ENCODE data around the gene COL25A1. TPM values are rescaled to one million over a fixed set of nuclear protein-coding genes. Genes with fewer than 3 reads are reported as not detected.

Gene COL25A1
- polyA plus RNA-seq, 2 of the 4 experiments (the other 2 are of a cell fraction): not detected

DNA sequence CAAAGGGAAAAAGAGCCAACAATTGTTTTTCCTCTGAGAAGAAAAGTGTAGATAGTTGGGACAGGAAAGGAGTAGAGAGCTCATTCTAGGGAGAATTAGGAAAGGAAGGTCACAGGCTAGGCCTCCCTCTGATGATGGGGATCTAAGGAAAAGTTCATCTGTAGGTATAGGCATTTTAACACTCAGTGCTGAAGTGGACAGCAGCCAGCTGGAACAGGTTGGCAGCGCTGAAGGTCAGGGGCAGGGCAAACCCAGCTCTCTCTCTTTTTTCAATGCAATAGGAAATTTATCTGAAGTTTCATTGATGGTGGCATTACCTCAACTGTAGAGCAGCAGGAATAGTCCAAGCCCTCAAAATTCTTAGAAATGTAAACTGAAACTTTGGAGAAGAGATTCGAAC, 441.1 kb downstream of the COL25A1 start:
- FAIRE-seq: no peak
- Histone ChIP-seq H3K9me3 (no peaks in the 10 kb centered on the region), H3K27ac (no peak overlapping the region), H3K4me2 (no peak overlapping the region), H3K4me1 (no peaks in the 10 kb centered on the region), H3K4me3 (no peak overlapping the region)
- POLR2A ChIA-PET: no interaction called here
- WGBS (ENCODE audit: missing lambda C conversion rate): 19% methylated on average over 2 of the region's 2 CpGs
- CTCF ChIA-PET: no interaction called here
- TF ChIP-seq, protein P1, sequence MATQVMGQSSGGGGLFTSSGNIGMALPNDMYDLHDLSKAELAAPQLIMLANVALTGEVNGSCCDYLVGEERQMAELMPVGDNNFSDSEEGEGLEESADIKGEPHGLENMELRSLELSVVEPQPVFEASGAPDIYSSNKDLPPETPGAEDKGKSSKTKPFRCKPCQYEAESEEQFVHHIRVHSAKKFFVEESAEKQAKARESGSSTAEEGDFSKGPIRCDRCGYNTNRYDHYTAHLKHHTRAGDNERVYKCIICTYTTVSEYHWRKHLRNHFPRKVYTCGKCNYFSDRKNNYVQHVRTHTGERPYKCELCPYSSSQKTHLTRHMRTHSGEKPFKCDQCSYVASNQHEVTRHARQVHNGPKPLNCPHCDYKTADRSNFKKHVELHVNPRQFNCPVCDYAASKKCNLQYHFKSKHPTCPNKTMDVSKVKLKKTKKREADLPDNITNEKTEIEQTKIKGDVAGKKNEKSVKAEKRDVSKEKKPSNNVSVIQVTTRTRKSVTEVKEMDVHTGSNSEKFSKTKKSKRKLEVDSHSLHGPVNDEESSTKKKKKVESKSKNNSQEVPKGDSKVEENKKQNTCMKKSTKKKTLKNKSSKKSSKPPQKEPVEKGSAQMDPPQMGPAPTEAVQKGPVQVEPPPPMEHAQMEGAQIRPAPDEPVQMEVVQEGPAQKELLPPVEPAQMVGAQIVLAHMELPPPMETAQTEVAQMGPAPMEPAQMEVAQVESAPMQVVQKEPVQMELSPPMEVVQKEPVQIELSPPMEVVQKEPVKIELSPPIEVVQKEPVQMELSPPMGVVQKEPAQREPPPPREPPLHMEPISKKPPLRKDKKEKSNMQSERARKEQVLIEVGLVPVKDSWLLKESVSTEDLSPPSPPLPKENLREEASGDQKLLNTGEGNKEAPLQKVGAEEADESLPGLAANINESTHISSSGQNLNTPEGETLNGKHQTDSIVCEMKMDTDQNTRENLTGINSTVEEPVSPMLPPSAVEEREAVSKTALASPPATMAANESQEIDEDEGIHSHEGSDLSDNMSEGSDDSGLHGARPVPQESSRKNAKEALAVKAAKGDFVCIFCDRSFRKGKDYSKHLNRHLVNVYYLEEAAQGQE (IDR thresholded peaks at IDR 0.05): peak; percentile 71
- TF ChIP-seq FOSL2 (IDR thresholded peaks at IDR 0.05) (no peak), FOSL2 (CRISPR knock-in tag; IDR thresholded peaks at IDR 0.05) (no peak), TP53 (CRISPR knock-in tag; IDR thresholded peaks at IDR 0.05) (no peak)
- ATAC-seq: no peak
- DNase-seq (ENCODE audit: low read depth in 1 of 2, low spot score in 1 of 2): no peak

DNA sequence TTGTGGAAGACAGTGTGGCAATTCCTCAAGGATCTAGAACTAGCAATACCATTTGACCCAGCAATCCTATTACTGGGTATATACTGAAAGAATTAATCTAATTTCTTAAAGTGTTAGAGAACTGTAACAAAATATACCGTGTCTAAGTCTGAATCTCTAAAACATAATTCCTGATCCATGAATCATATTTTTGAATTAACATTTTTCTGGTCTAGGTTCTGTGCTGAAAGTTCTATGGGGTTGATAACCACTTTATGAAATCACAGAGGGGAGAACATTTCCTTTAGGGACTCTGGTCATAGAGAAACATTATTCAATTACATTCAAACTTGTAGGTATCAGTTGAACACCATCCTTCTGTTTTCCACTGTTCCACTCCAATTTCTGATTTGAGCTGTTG, 447.7 kb downstream of the COL25A1 start:
- CTCF ChIA-PET: no interaction called here
- no peak for ATAC-seq
- POLR2A ChIA-PET: no interaction called here

DNA sequence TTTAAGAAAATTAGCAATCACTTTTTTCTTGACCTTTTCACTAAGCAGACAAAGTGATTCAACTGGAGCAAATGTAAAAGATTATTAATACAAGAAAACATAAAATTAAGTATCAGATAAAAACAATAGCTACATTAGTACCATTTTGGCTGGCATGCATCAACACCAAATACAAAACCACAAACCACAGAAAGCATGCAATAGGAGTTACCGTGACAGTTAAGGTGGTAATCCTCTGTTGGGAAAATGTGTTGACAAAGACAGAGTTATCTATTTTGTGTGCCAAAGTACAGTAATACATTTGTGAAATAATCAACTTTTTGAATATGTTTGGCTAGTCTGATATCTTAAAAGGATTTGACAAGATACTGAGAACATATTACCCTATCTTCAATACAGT, 449.8 kb downstream of the COL25A1 start:
- DNase-seq (ENCODE audit: low read depth in 1 of 2, low spot score in 1 of 2) (no peak), ATAC-seq (no peak), FAIRE-seq (no peak)
- Histone ChIP-seq H3K4me3 (no peak overlapping the region), H3K4me2 (no peak overlapping the region), H3K4me1 (no peaks in the 10 kb centered on the region), H3K9me3 (no peaks in the 10 kb centered on the region), H3K27ac (no peak overlapping the region)
- CTCF ChIA-PET: no interaction called here
- 82% methylated on average over 1 of the region's 1 CpG for WGBS (ENCODE audit: missing lambda C conversion rate)
- POLR2A ChIA-PET: no interaction called here
- no peak for TF ChIP-seq CBX8 (IDR thresholded peaks at IDR 0.05)
- no peak for TF ChIP-seq HEYL (CRISPR knock-in tag; IDR thresholded peaks at IDR 0.05)
- TF ChIP-seq TP53 (CRISPR knock-in tag; IDR thresholded peaks at IDR 0.05): no peak

More for the DNA sequence above, 447.7 kb downstream of the COL25A1 start:
- 0% methylated on average over 1 of the region's 1 CpG for WGBS (ENCODE audit: missing lambda C conversion rate)
- FAIRE-seq (no peak), DNase-seq (ENCODE audit: low read depth in 1 of 2, low spot score in 1 of 2) (no peak)
- Histone ChIP-seq H3K9me3 (no peaks in the 10 kb centered on the region), H3K4me3 (no peak overlapping the region), H3K4me1 (no peaks in the 10 kb centered on the region), H3K4me2 (no peak overlapping the region), H3K27ac (no peak overlapping the region)
- no peak for TF ChIP-seq ZSCAN20 (CRISPR knock-in tag; IDR thresholded peaks at IDR 0.05)
- TF ChIP-seq HOXA7 (CRISPR knock-in tag; IDR thresholded peaks at IDR 0.05): no peak
- no peak for TF ChIP-seq HDAC2 (IDR thresholded peaks at IDR 0.05)
- TF ChIP-seq FOXS1 (CRISPR knock-in tag; IDR thresholded peaks at IDR 0.05): no peak
- TF ChIP-seq RFX5 (IDR thresholded peaks at IDR 0.05): no peak
- no peak for TF ChIP-seq MYC (IDR thresholded peaks at IDR 0.05; ENCODE audit: borderline replicate concordance, low read length)
- TF ChIP-seq SREBF2 (IDR thresholded peaks at IDR 0.05): no peak

DNA sequence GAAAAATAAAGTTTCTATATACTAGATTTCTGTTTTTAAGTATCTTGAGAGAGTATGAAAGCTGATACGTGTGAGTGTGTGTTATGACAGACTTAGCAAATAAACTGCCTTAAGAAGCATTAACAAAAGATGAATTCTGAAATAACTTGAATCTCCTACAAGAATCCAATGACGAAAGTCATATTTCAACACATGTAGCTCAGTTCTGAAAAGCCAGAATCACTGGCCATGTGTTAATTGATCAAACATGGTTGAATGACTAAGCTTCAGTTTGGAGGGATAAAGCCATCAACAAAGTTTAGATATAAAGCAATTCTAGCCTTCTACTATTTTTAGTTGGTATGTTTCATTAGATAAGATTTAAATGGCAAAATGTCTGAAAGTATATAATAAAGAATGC, 451.1 kb downstream of the COL25A1 start:
- POLR2A ChIA-PET: no interaction called here
- Histone ChIP-seq H3K4me1 (no peaks in the 10 kb centered on the region), H3K4me2 (no peak overlapping the region), H3K4me3 (no peak overlapping the region), H3K27ac (no peak overlapping the region), H3K9me3 (no peaks in the 10 kb centered on the region)
- WGBS (ENCODE audit: missing lambda C conversion rate): 5% methylated on average over 2 of the region's 2 CpGs
- CTCF ChIA-PET: interaction anchor here (0.6 to 1.3 kb wide), 2 partner anchors 15 to 31 kb away, joined by 3 to 5 read pairs; no protein-coding TSS in a partner anchor
- TF ChIP-seq HDAC2 (IDR thresholded peaks at IDR 0.05): no peak
- no peak for TF ChIP-seq NFE2L2 (conservative IDR thresholded peaks at IDR 0.05; ENCODE audit: low read length)
- TF ChIP-seq, protein P2, sequence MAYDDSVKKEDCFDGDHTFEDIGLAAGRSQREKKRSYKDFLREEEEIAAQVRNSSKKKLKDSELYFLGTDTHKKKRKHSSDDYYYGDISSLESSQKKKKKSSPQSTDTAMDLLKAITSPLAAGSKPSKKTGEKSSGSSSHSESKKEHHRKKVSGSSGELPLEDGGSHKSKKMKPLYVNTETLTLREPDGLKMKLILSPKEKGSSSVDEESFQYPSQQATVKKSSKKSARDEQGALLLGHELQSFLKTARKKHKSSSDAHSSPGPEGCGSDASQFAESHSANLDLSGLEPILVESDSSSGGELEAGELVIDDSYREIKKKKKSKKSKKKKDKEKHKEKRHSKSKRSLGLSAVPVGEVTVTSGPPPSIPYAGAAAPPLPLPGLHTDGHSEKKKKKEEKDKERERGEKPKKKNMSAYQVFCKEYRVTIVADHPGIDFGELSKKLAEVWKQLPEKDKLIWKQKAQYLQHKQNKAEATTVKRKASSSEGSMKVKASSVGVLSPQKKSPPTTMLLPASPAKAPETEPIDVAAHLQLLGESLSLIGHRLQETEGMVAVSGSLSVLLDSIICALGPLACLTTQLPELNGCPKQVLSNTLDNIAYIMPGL (CRISPR knock-in tag; IDR thresholded peaks at IDR 0.05; ENCODE audit: borderline replicate concordance): no peak
- TF ChIP-seq, protein P3, sequence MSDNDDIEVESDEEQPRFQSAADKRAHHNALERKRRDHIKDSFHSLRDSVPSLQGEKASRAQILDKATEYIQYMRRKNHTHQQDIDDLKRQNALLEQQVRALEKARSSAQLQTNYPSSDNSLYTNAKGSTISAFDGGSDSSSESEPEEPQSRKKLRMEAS (IDR thresholded peaks at IDR 0.05): no peak
- TF ChIP-seq KDM1A (IDR thresholded peaks at IDR 0.05; ENCODE audit: low read depth): no peak
- no peak for TF ChIP-seq MAFK (IDR thresholded peaks at IDR 0.05; ENCODE audit: partially characterized antibody)
- no peak for TF ChIP-seq JUNB (IDR thresholded peaks at IDR 0.05)
- no peak for TF ChIP-seq RNF2 (IDR thresholded peaks at IDR 0.05; ENCODE audit: borderline replicate concordance, low read depth)
- no peak for TF ChIP-seq KDM5A (IDR thresholded peaks at IDR 0.05)
- TF ChIP-seq, protein P1 (IDR thresholded peaks at IDR 0.05): no peak
- no peak for TF ChIP-seq CBX2 (IDR thresholded peaks at IDR 0.05; ENCODE audit: borderline replicate concordance, low read depth)
- TF ChIP-seq POLR2AphosphoS2 (conservative IDR thresholded peaks at IDR 0.05; ENCODE audit: low read length): no peak
- no peak for TF ChIP-seq FOSB (CRISPR knock-in tag; IDR thresholded peaks at IDR 0.05)
- DNase-seq (ENCODE audit: low read depth in 1 of 2, low spot score in 1 of 2) (no peak), ATAC-seq (no peak), FAIRE-seq (no peak)
